A673 (cell line): ENCODE data around the gene COL8A1. TPM values are rescaled to one million over a fixed set of nuclear protein-coding genes. Genes with fewer than 3 reads are reported as not detected.

Experiments
- BruUV-seq: library from RNA; stranded (reverse); fragments of 400-500 nt; replicated peaks from 2 replicates; lab custom pipeline; 2021; lab: Mats Ljungman, UMichigan
- CTCF ChIA-PET: fragments of 300-600 bp; sonication (Branson Sonifier 250); formaldehyde crosslinking; loops from one replicate; lab custom pipeline; 2022; ENCODE audit warnings: antibody characterized with exemption; lab: Charles Lee
- POLR2A ChIA-PET: fragments of 300-600 bp; sonication (Branson Sonifier 250); formaldehyde crosslinking; loops from one replicate; lab custom pipeline; 2022; ENCODE audit warnings: antibody characterized with exemption; ENCODE audit not compliant: low non-redundant PET; lab: Charles Lee
- DNase-seq: peaks from one replicate; pipeline ENCODE4 v3.0.0-alpha.2; 2015; ENCODE audit warnings: low spot score
- H3K27ac ChIP-seq: fragments of 200-600 bp; sonication (generic); 2 replicates; pipeline ENCODE4 v1.5.1; 2016; ENCODE audit warnings: mixed run types, low read depth, mild to moderate bottlenecking, mixed read lengths, antibody characterized with exemption, low read length; ENCODE audit not compliant: poor library complexity, severe bottlenecking
- H3K27me3 ChIP-seq: fragments of 200-600 bp; sonication (generic); replicated peaks from 2 replicates; pipeline ENCODE4 v1.6.1; 2017; ENCODE audit warnings: mixed run types, low read depth, mild to moderate bottlenecking, mixed read lengths, antibody characterized with exemption, low read length; ENCODE audit not compliant: insufficient read depth, poor library complexity
- H3K36me3 ChIP-seq: fragments of 200-600 bp; sonication (generic); 2 replicates; pipeline ENCODE4 v1.6.1; 2016; ENCODE audit warnings: mixed run types, mild to moderate bottlenecking, mixed read lengths, antibody characterized with exemption, low read length; ENCODE audit not compliant: insufficient read depth, poor library complexity, severe bottlenecking
- H3K4me1 ChIP-seq: fragments of 200-600 bp; sonication (generic); 2 replicates; pipeline ENCODE4 v1.6.1; 2017; ENCODE audit warnings: mixed run types, mild to moderate bottlenecking, mixed read lengths, antibody characterized with exemption, low read length; ENCODE audit not compliant: insufficient read depth, poor library complexity, severe bottlenecking
- H3K4me3 ChIP-seq: fragments of 200-600 bp; sonication (generic); 2 replicates; pipeline ENCODE4 v1.5.1; 2016; ENCODE audit warnings: low read depth, mixed run types, mild to moderate bottlenecking, mixed read lengths, low read length; ENCODE audit not compliant: poor library complexity, severe bottlenecking
- H3K9me3 ChIP-seq: fragments of 200-600 bp; sonication (generic); 2 replicates; pipeline ENCODE4 v1.6.1; 2016; ENCODE audit warnings: mixed run types, low read depth, mild to moderate bottlenecking, mixed read lengths, antibody characterized with exemption, low read length; ENCODE audit not compliant: poor library complexity, severe bottlenecking
- EZH2 ChIP-seq: fragments of 200-600 bp; sonication (generic); IDR thresholded peaks from 2 replicates; pipeline ENCODE4 v1.6.1; 2017; ENCODE audit warnings: borderline replicate concordance, low read depth, mild to moderate bottlenecking, mixed read lengths, antibody characterized with exemption, low read length; ENCODE audit not compliant: poor library complexity, severe bottlenecking
- intact Hi-C: fragments of 100-400 bp; cut with micrococcal nuclease; formaldehyde crosslinking; loops from one replicate; pipeline ENCODE4 v1.10.0; 2022; ENCODE audit not compliant: unreplicated experiment
- total RNA-seq: library from RNA; stranded (reverse); gene quantifications from 2 replicates; pipeline ENCODE4 v1.2.3, GENCODE V29; 2021
- TF ChIP-seq, protein P1 (sequence below): fragments of 300-800, 200-600 bp; sonication (generic); conservative IDR thresholded peaks from 2 replicates; pipeline ENCODE4 v1.5.1; 2017; ENCODE audit warnings: low read depth, mild to moderate bottlenecking, antibody characterized with exemption, low read length, moderate library complexity, mixed read lengths

COL8A1 gene
- total RNA-seq, 1 experiment from 2014 or later, result 2.5 TPM

DNA sequence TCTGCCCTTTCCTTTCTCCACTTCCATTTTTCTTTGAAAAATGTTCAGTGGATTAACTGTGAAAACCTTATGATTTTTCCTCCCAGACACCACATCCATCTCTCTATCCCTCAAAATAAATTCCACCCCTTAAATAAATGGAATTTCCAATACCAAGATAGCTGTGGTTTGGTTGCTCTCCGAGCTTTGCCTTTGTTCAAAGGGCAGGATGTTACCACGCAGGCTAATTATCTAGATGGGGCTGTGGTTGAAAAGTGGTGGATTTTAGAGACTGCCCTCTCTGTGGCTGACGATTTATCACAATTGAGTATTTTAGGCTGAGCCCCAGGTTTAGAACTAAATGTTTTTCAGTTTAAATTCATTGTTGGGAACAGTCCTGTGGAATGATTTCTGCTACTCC is 142.4 kb downstream of the COL8A1 start:
- peaks cover 19% of the 10 kb centered on the region for H3K4me1 ChIP-seq
- intact Hi-C loops, result loop anchor here (10.0 kb wide), 1 partner anchor 956 kb away; no protein-coding TSS in a partner anchor
- TF ChIP-seq, protein P1, sequence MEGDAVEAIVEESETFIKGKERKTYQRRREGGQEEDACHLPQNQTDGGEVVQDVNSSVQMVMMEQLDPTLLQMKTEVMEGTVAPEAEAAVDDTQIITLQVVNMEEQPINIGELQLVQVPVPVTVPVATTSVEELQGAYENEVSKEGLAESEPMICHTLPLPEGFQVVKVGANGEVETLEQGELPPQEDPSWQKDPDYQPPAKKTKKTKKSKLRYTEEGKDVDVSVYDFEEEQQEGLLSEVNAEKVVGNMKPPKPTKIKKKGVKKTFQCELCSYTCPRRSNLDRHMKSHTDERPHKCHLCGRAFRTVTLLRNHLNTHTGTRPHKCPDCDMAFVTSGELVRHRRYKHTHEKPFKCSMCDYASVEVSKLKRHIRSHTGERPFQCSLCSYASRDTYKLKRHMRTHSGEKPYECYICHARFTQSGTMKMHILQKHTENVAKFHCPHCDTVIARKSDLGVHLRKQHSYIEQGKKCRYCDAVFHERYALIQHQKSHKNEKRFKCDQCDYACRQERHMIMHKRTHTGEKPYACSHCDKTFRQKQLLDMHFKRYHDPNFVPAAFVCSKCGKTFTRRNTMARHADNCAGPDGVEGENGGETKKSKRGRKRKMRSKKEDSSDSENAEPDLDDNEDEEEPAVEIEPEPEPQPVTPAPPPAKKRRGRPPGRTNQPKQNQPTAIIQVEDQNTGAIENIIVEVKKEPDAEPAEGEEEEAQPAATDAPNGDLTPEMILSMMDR, result no peak

DNA sequence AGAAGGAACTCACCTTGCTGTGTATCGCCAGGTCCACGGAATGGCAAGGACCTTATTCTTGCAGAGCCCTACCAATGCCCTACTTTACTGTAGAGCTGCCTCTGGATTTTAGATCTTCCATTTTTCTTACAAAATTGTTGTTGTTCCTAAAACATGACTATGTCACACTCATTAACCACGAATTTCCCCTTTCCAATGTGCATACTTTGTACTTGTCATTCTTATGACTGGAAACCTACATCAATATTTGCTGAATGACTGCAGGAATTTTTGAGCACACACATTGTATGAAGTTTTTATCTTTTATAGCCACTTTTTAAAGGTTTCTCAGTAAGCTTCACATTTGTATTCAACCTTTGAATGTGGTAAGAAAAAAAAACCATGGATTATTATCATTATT is 143.4 kb downstream of the COL8A1 start:
- DNase-seq, result no peak
- intact Hi-C loops, result loop anchor here (10.0 kb wide), 1 partner anchor 957 kb away; no protein-coding TSS in a partner anchor
- Histone ChIP-seq H3K27me3 (peaks cover 39% of the 10 kb centered on the region), H3K4me3 (no peak overlapping the region), H3K9me3 (no peaks in the 10 kb centered on the region), H3K4me1 (peaks cover 14% of the 10 kb centered on the region), H3K27ac (no peak overlapping the region), H3K36me3 (no peaks in the 10 kb centered on the region)
- POLR2A ChIA-PET, result no interaction called here
- TF ChIP-seq, protein P1, result no peak
- TF ChIP-seq EZH2, result no peak
- BruUV-seq, result no TSS peak
- CTCF ChIA-PET, result no interaction called here

More for the DNA sequence above, 142.4 kb downstream of the COL8A1 start:
- DNase-seq, result no peak
- BruUV-seq, result no TSS peak
- Histone ChIP-seq H3K27me3 (peaks cover 39% of the 10 kb centered on the region), H3K27ac (no peak overlapping the region), H3K4me3 (no peak overlapping the region), H3K36me3 (no peaks in the 10 kb centered on the region), H3K9me3 (no peaks in the 10 kb centered on the region)
- POLR2A ChIA-PET, result no interaction called here
- CTCF ChIA-PET, result no interaction called here

GRCh38 chr3:99783011-99783573 is 144.7 kb downstream of the COL8A1 start:
- Histone ChIP-seq H3K4me1 (peaks cover 2% of the 10 kb centered on the region), H3K27ac (no peak overlapping the region), H3K9me3 (no peaks in the 10 kb centered on the region), H3K27me3 (peaks cover 39% of the 10 kb centered on the region), H3K4me3 (no peak overlapping the region), H3K36me3 (no peaks in the 10 kb centered on the region)
- CTCF ChIA-PET, result interaction anchor here (0.7 kb wide), 1 partner anchor 18 kb away, joined by 4 read pairs; no protein-coding TSS in a partner anchor
- intact Hi-C loops, result loop anchor here (10.0 kb wide), 1 partner anchor 958 kb away; no protein-coding TSS in a partner anchor
- POLR2A ChIA-PET, result no interaction called here
- DNase-seq, result no peak
- BruUV-seq, result no TSS peak
- TF ChIP-seq, protein P1, result no peak
- no peak for TF ChIP-seq EZH2
